Measurements from ENCODE around the gene SRP54.

DNA sequence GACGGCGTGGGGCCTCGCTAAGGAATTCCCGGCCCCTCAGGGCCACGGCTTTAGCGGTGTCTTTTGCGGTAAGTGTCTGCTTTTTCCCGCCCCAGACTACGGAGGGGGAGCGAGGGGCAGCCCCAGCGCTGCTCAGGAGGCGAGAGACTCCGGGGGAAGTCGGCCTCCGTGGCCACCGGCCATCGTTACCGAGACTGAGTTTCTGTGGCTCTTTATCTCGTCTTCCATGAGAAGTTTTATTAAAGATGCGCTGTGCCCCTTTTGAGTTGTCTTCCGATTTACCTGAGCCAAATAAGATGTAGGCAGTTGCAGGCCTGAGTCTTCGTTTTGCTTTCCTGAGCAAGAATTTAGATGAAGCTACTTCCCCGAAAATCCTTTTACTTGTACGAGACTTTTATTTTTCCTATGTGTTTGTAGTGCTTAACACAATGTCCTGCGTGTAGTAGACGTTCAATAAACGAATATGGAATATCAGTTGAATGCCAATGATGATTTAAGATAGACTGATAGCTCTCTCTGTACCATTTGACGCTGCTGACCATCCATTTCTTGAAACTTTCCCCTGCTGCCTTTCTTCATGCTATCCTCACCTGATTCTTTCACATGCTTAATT lies 462 bp downstream of the SRP54 start:
- TF ChIP-seq, protein P1, sequence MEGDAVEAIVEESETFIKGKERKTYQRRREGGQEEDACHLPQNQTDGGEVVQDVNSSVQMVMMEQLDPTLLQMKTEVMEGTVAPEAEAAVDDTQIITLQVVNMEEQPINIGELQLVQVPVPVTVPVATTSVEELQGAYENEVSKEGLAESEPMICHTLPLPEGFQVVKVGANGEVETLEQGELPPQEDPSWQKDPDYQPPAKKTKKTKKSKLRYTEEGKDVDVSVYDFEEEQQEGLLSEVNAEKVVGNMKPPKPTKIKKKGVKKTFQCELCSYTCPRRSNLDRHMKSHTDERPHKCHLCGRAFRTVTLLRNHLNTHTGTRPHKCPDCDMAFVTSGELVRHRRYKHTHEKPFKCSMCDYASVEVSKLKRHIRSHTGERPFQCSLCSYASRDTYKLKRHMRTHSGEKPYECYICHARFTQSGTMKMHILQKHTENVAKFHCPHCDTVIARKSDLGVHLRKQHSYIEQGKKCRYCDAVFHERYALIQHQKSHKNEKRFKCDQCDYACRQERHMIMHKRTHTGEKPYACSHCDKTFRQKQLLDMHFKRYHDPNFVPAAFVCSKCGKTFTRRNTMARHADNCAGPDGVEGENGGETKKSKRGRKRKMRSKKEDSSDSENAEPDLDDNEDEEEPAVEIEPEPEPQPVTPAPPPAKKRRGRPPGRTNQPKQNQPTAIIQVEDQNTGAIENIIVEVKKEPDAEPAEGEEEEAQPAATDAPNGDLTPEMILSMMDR (IDR thresholded peaks at IDR 0.05; ENCODE audit: low read length): no peak
- TF ChIP-seq EZH2 (IDR thresholded peaks at IDR 0.05; ENCODE audit: borderline replicate concordance, low read length): no peak
